ENCODE data around the gene LRP1B.

Gene LRP1B

GRCh38 chr2:141704541-141704940 is 426.3 kb downstream of the LRP1B start:
- no peak overlapping the region for H2AFZ ChIP-seq (ENCODE audit: low read length)
- no peaks in the 10 kb centered on the region for H3K79me2 ChIP-seq (ENCODE audit: insufficient read depth, low read length)
- no peak overlapping the region for H3K4me3 ChIP-seq (ENCODE audit: low read length, poor library complexity, severe bottlenecking)
- H3F3A ChIP-seq (ENCODE audit: low read depth), result no peaks in the 10 kb centered on the region
- no peaks in the 10 kb centered on the region for H3K9me2 ChIP-seq (replicated peaks; ENCODE audit: low read depth, low read length)
- no peak overlapping the region for H3K4me2 ChIP-seq (ENCODE audit: low read depth, low read length, poor library complexity, severe bottlenecking)
- H3K9ac ChIP-seq (ENCODE audit: low read depth, low read length, poor library complexity, severe bottlenecking), result no peak overlapping the region
- H4K20me1 ChIP-seq (ENCODE audit: insufficient read depth, low read length, poor library complexity, severe bottlenecking), result no peaks in the 10 kb centered on the region
- H3K4me1 ChIP-seq (ENCODE audit: insufficient read depth, low read length, poor library complexity, severe bottlenecking), result no peaks in the 10 kb centered on the region
- H3K27me3 ChIP-seq (ENCODE audit: insufficient read depth, low read length, poor library complexity, severe bottlenecking), result no peaks in the 10 kb centered on the region
- no peaks in the 10 kb centered on the region for H3K9me3 ChIP-seq (ENCODE audit: insufficient read depth, low read depth, low read length)
- no peak for TF ChIP-seq EZH2phosphoT487 (IDR thresholded peaks at IDR 0.05; ENCODE audit: borderline replicate concordance)
- TF ChIP-seq CTCF (conservative IDR thresholded peaks at IDR 0.05; ENCODE audit: low read length), result no peak
- H3K36me3 ChIP-seq (ENCODE audit: insufficient read depth, low read length), result no peaks in the 10 kb centered on the region

GRCh38 chr2:141703501-141703900 is 427.3 kb downstream of the LRP1B start:
- no peak overlapping the region for H2AFZ ChIP-seq (ENCODE audit: low read length)
- H3K9me2 ChIP-seq (replicated peaks; ENCODE audit: low read depth, low read length), result no peaks in the 10 kb centered on the region
- no peaks in the 10 kb centered on the region for H3K79me2 ChIP-seq (ENCODE audit: insufficient read depth, low read length)
- H3K9ac ChIP-seq (ENCODE audit: low read depth, low read length, poor library complexity, severe bottlenecking), result no peak overlapping the region
- TF ChIP-seq CTCF (conservative IDR thresholded peaks at IDR 0.05; ENCODE audit: low read length), result no peak
- no peak for TF ChIP-seq EZH2phosphoT487 (IDR thresholded peaks at IDR 0.05; ENCODE audit: borderline replicate concordance)
- H3K27me3 ChIP-seq (ENCODE audit: insufficient read depth, low read length, poor library complexity, severe bottlenecking), result no peaks in the 10 kb centered on the region
- no peak overlapping the region for H3K4me2 ChIP-seq (ENCODE audit: low read depth, low read length, poor library complexity, severe bottlenecking)
- no peaks in the 10 kb centered on the region for H3K36me3 ChIP-seq (ENCODE audit: insufficient read depth, low read length)
- no peaks in the 10 kb centered on the region for H4K20me1 ChIP-seq (ENCODE audit: insufficient read depth, low read length, poor library complexity, severe bottlenecking)
- H3F3A ChIP-seq (ENCODE audit: low read depth), result no peaks in the 10 kb centered on the region
- no peaks in the 10 kb centered on the region for H3K4me1 ChIP-seq (ENCODE audit: insufficient read depth, low read length, poor library complexity, severe bottlenecking)
- no peak overlapping the region for H3K4me3 ChIP-seq (ENCODE audit: low read length, poor library complexity, severe bottlenecking)
- no peaks in the 10 kb centered on the region for H3K9me3 ChIP-seq (ENCODE audit: insufficient read depth, low read depth, low read length)

GRCh38 chr2:141701618-141702017 is 429.2 kb downstream of the LRP1B start:
- Histone ChIP-seq H3K79me2 (ENCODE audit: insufficient read depth, low read length) (no peaks in the 10 kb centered on the region), H3K9me3 (ENCODE audit: insufficient read depth, low read depth, low read length) (no peaks in the 10 kb centered on the region), H2AFZ (ENCODE audit: low read length) (no peak overlapping the region), H3K36me3 (ENCODE audit: insufficient read depth, low read length) (no peaks in the 10 kb centered on the region), H3K4me2 (ENCODE audit: low read depth, low read length, poor library complexity, severe bottlenecking) (no peak overlapping the region), H3K4me1 (ENCODE audit: insufficient read depth, low read length, poor library complexity, severe bottlenecking) (no peaks in the 10 kb centered on the region), H3K4me3 (ENCODE audit: low read length, poor library complexity, severe bottlenecking) (no peak overlapping the region), H3K9ac (ENCODE audit: low read depth, low read length, poor library complexity, severe bottlenecking) (no peak overlapping the region), H3K27me3 (ENCODE audit: insufficient read depth, low read length, poor library complexity, severe bottlenecking) (no peaks in the 10 kb centered on the region), H3K9me2 (replicated peaks; ENCODE audit: low read depth, low read length) (no peaks in the 10 kb centered on the region), H3F3A (ENCODE audit: low read depth) (no peaks in the 10 kb centered on the region), H4K20me1 (ENCODE audit: insufficient read depth, low read length, poor library complexity, severe bottlenecking) (no peaks in the 10 kb centered on the region)
- TF ChIP-seq EZH2phosphoT487 (IDR thresholded peaks at IDR 0.05; ENCODE audit: borderline replicate concordance) (no peak), CTCF (conservative IDR thresholded peaks at IDR 0.05; ENCODE audit: low read length) (no peak)
